PC-3 (cell line): ENCODE data around the gene ACVR1. TPM values are rescaled to one million over a fixed set of nuclear protein-coding genes. Genes with fewer than 3 reads are reported as not detected.

Experiments
- ATAC-seq: fragments of 200-7000 bp; cut with Tn5 transposase; 2 replicates; pipeline ENCODE4 v1.9.1; 2020; ENCODE audit warnings: mild to moderate bottlenecking, moderate library complexity
- BruUV-seq: library from RNA; stranded (reverse); fragments of 400-500 nt; replicated peaks from 2 replicates; lab custom pipeline; 2021; lab: Mats Ljungman, UMichigan
- CTCF ChIA-PET: fragments of 300-600 bp; sonication (Branson Sonifier 250); formaldehyde crosslinking; loops from one replicate; lab custom pipeline; 2022; ENCODE audit warnings: antibody characterized with exemption; lab: Charles Lee
- POLR2A ChIA-PET: fragments of 300-600 bp; sonication (Branson Sonifier 250); formaldehyde crosslinking; loops from one replicate; lab custom pipeline; 2022; ENCODE audit warnings: antibody characterized with exemption; ENCODE audit not compliant: unreplicated experiment; lab: Charles Lee
- DNase-seq: peaks from one replicate; pipeline ENCODE4 v3.0.0-alpha.2; 2015
- H2AFZ ChIP-seq: fragments of 300-600 bp; sonication (generic); 2 replicates; pipeline ENCODE4 v1.6.0; 2016; ENCODE audit warnings: antibody characterized with exemption, low read length
- H3F3A ChIP-seq: fragments of 300-600 bp; sonication (generic); one replicate; pipeline ENCODE4 v1.6.0; 2017; ENCODE audit warnings: antibody characterized with exemption, low read length, control low read depth, mild to moderate bottlenecking; ENCODE audit not compliant: unreplicated experiment
- H3K27ac ChIP-seq: fragments of 300-600 bp; sonication (generic); 2 replicates; pipeline ENCODE4 v1.5.1; 2016; ENCODE audit warnings: mild to moderate bottlenecking, low read length
- H3K27me3 ChIP-seq: fragments of 300-600 bp; sonication (generic); 2 replicates; pipeline ENCODE4 v1.6.1; 2016; ENCODE audit warnings: low read length, mixed read lengths
- H3K36me3 ChIP-seq: fragments of 300-600 bp; sonication (generic); 2 replicates; pipeline ENCODE4 v1.6.1; 2016; ENCODE audit warnings: low read depth, mixed run types, low read length, mixed read lengths
- H3K4me1 ChIP-seq: fragments of 300-600 bp; sonication (generic); 2 replicates; pipeline ENCODE4 v1.5.1; 2016; ENCODE audit warnings: low read length; ENCODE audit not compliant: insufficient read depth
- H3K4me2 ChIP-seq: fragments of 300-600 bp; sonication (generic); 2 replicates; pipeline ENCODE4 v1.6.0; 2016; ENCODE audit warnings: low read length
- H3K4me3 ChIP-seq: fragments of 300-600 bp; sonication (generic); 2 replicates; pipeline ENCODE4 v1.5.1; 2016; ENCODE audit warnings: mild to moderate bottlenecking, low read length, mixed read lengths
- H3K79me2 ChIP-seq: fragments of 300-600 bp; sonication (generic); 2 replicates; pipeline ENCODE4 v1.6.1; 2017; ENCODE audit warnings: low read length, mixed read lengths
- H3K9ac ChIP-seq: fragments of 300-600 bp; sonication (generic); 2 replicates; pipeline ENCODE4 v1.6.0; 2016; ENCODE audit warnings: mild to moderate bottlenecking, low read length
- H3K9me2 ChIP-seq: fragments of 300-600 bp; sonication (generic); replicated peaks from 2 replicates; pipeline ENCODE4 v1.6.1; 2016; ENCODE audit warnings: mixed run types, low read length, mixed read lengths
- H3K9me3 ChIP-seq: fragments of 300-600 bp; sonication (generic); 2 replicates; pipeline ENCODE4 v1.6.1; 2016; ENCODE audit warnings: low read length, mixed read lengths
- H4K20me1 ChIP-seq: fragments of 300-600 bp; sonication (generic); 2 replicates; pipeline ENCODE4 v1.6.1; 2016; ENCODE audit warnings: low read length, mixed read lengths
- CTCF ChIP-seq: fragments of 300-600 bp; sonication (generic); conservative IDR thresholded peaks from 2 replicates; pipeline ENCODE4 v1.5.1; 2017; ENCODE audit warnings: antibody characterized with exemption, low read depth, mild to moderate bottlenecking, low read length
- EZH2 ChIP-seq: fragments of 300-600 bp; sonication (generic); IDR thresholded peaks from one replicate; pipeline ENCODE4 v1.6.1; 2017; ENCODE audit warnings: antibody characterized with exemption, mild to moderate bottlenecking, low read length; ENCODE audit not compliant: unreplicated experiment
- EZH2phosphoT487 ChIP-seq: fragments of 300-600 bp; sonication (generic); IDR thresholded peaks from 2 replicates; pipeline ENCODE4 v1.6.1; 2018; ENCODE audit warnings: mild to moderate bottlenecking, antibody characterized with exemption, low read length, borderline replicate concordance
- intact Hi-C: fragments of 100-400 bp; cut with micrococcal nuclease; formaldehyde crosslinking; loops from 2 replicates; pipeline ENCODE4 v1.9.0; 2023
- total RNA-seq: library from RNA; depleted of rRNA; stranded (reverse); fragments of >200 nt; gene quantifications from 2 replicates; pipeline ENCODE4 v1.2.3, GENCODE V29; 2014

The ACVR1 gene
- total RNA-seq, 1 experiment from 2014 or later: 6.7 TPM

DNA sequence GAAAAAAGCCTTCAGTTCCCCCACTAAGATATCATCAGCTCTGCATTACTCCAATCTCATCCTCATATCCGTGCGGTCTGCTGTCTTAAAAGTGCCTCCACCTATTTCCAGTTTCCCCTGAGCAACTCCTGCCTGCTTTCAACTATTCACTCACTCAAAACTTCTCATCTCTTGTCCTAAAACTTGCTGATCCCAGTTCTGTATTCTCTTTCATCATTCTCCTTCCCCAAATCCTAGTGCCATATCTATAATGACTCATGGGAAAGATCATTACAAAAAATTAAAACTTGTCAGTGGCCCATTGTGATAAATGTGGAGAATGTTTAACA is 20.0 kb downstream of the ACVR1 start:
- ChIA-PET POLR2A (no interaction called here), CTCF (no interaction called here)
- H3K9ac ChIP-seq: peak overlapping the region; percentile 77
- H3K9me2 ChIP-seq: no peaks in the 10 kb centered on the region
- peaks cover 20% of the 10 kb centered on the region for H3K79me2 ChIP-seq
- H2AFZ ChIP-seq: no peak overlapping the region
- peaks cover 42% of the 10 kb centered on the region for H3K4me1 ChIP-seq
- H3K36me3 ChIP-seq: no peaks in the 10 kb centered on the region
- peak overlapping the region; percentile 97 for H3K27ac ChIP-seq
- TF ChIP-seq EZH2phosphoT487 (no peak), CTCF (no peak), EZH2 (no peak)
- ATAC-seq (peak; percentile 5; the same call in 1 of the 2 replicates), DNase-seq (no peak)
- H3F3A ChIP-seq: peaks cover 10% of the 10 kb centered on the region
- peak overlapping the region; percentile 70 for H3K4me2 ChIP-seq
- H3K9me3 ChIP-seq: no peaks in the 10 kb centered on the region
- peak overlapping the region; percentile 23; the same call in 1 of the 2 replicates for H3K4me3 ChIP-seq
- no peaks in the 10 kb centered on the region for H4K20me1 ChIP-seq
- intact Hi-C loops: no loop called here
- BruUV-seq: no TSS peak
- H3K27me3 ChIP-seq: no peaks in the 10 kb centered on the region

DNA sequence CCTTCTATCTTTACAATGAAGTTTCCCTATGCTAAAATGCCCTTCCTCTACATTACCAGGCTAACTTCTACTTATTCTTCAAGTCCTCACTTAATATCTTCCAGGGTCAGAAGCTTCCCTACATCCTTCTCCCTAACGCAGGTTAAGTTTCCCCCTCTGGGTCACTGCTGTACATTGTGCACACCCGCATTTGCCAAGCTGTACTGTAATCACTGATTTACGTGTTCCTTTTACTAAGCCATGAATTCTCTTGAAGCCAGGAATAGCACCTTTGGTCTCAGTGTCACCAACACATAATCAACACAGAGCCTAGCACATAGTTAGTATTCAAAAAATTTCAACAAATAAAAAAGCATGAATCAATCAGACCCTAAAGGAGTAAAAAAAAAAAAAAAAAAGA is 22.3 kb downstream of the ACVR1 start:
- Histone ChIP-seq H3K36me3 (no peaks in the 10 kb centered on the region), H3K4me3 (no peak overlapping the region), H3K9me3 (no peaks in the 10 kb centered on the region), H4K20me1 (no peaks in the 10 kb centered on the region), H3K4me1 (peaks cover 61% of the 10 kb centered on the region), H3F3A (peaks cover 10% of the 10 kb centered on the region), H3K27ac (no peak overlapping the region), H3K4me2 (no peak overlapping the region), H2AFZ (no peak overlapping the region), H3K9me2 (no peaks in the 10 kb centered on the region), H3K79me2 (peaks cover 20% of the 10 kb centered on the region), H3K9ac (no peak overlapping the region), H3K27me3 (no peaks in the 10 kb centered on the region)
- no TSS peak for BruUV-seq
- ATAC-seq (no peak), DNase-seq (no peak)
- ChIA-PET CTCF (no interaction called here), POLR2A (no interaction called here)
- intact Hi-C loops: no loop called here
- TF ChIP-seq EZH2phosphoT487 (no peak), CTCF (no peak), EZH2 (no peak)

- Histone ChIP-seq H2AFZ (no peak overlapping the region), H3K4me3 (no peak overlapping the region), H3K79me2 (peaks cover 26% of the 10 kb centered on the region), H3K9me2 (no peaks in the 10 kb centered on the region), H3K9ac (no peak overlapping the region), H3K27ac (no peak overlapping the region), H4K20me1 (no peaks in the 10 kb centered on the region), H3K27me3 (no peaks in the 10 kb centered on the region), H3K4me1 (peaks cover 61% of the 10 kb centered on the region), H3K9me3 (no peaks in the 10 kb centered on the region), H3F3A (peaks cover 10% of the 10 kb centered on the region), H3K4me2 (no peak overlapping the region), H3K36me3 (no peaks in the 10 kb centered on the region)
- TF ChIP-seq CTCF (no peak), EZH2phosphoT487 (no peak), EZH2 (no peak)
- DNase-seq (no peak), ATAC-seq (no peak)
- ChIA-PET CTCF (no interaction called here), POLR2A (no interaction called here)
- intact Hi-C loops: no loop called here
- no TSS peak for BruUV-seq
Observed at GRCh38 chr2:157853211-157853610, 22.9 kb downstream of the ACVR1 start.
